ENCODE results near the gene NFIL3.
"Not testable (repeated sequence)": the region's sequence is repeated elsewhere in the genome, so short reads cannot be mapped to it uniquely, and the experiment has no call there.

DNA sequence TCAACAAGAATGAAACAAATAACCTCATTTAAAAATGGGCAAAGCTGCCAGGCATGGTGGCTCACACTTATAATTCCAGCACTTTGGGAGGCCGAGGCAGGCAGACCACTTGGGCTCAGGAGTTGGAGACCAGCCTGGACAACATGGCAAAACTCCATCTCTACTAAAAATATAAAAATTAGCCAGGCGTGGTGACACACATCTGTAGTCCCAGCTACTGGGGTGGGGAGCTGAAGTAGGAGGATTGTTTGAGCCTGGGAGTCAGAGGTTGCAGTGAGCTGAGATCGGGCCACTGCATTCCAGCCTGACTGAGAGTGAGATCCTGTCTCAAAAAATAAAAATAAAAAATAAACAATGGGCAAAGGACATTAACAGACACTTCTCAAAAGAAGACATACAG is 53.6 kb downstream of the NFIL3 start:
- TF ChIP-seq, protein P1, sequence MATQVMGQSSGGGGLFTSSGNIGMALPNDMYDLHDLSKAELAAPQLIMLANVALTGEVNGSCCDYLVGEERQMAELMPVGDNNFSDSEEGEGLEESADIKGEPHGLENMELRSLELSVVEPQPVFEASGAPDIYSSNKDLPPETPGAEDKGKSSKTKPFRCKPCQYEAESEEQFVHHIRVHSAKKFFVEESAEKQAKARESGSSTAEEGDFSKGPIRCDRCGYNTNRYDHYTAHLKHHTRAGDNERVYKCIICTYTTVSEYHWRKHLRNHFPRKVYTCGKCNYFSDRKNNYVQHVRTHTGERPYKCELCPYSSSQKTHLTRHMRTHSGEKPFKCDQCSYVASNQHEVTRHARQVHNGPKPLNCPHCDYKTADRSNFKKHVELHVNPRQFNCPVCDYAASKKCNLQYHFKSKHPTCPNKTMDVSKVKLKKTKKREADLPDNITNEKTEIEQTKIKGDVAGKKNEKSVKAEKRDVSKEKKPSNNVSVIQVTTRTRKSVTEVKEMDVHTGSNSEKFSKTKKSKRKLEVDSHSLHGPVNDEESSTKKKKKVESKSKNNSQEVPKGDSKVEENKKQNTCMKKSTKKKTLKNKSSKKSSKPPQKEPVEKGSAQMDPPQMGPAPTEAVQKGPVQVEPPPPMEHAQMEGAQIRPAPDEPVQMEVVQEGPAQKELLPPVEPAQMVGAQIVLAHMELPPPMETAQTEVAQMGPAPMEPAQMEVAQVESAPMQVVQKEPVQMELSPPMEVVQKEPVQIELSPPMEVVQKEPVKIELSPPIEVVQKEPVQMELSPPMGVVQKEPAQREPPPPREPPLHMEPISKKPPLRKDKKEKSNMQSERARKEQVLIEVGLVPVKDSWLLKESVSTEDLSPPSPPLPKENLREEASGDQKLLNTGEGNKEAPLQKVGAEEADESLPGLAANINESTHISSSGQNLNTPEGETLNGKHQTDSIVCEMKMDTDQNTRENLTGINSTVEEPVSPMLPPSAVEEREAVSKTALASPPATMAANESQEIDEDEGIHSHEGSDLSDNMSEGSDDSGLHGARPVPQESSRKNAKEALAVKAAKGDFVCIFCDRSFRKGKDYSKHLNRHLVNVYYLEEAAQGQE (IDR thresholded peaks at IDR 0.05; ENCODE audit: unreplicated experiment), result not testable (repeated sequence)
- TF ChIP-seq, protein P2, sequence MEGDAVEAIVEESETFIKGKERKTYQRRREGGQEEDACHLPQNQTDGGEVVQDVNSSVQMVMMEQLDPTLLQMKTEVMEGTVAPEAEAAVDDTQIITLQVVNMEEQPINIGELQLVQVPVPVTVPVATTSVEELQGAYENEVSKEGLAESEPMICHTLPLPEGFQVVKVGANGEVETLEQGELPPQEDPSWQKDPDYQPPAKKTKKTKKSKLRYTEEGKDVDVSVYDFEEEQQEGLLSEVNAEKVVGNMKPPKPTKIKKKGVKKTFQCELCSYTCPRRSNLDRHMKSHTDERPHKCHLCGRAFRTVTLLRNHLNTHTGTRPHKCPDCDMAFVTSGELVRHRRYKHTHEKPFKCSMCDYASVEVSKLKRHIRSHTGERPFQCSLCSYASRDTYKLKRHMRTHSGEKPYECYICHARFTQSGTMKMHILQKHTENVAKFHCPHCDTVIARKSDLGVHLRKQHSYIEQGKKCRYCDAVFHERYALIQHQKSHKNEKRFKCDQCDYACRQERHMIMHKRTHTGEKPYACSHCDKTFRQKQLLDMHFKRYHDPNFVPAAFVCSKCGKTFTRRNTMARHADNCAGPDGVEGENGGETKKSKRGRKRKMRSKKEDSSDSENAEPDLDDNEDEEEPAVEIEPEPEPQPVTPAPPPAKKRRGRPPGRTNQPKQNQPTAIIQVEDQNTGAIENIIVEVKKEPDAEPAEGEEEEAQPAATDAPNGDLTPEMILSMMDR (conservative IDR thresholded peaks at IDR 0.05; ENCODE audit: low read depth in 2 of 2), result not testable (repeated sequence)
- not testable (repeated sequence) for TF ChIP-seq POLR2AphosphoS5 (IDR thresholded peaks at IDR 0.05; ENCODE audit: low read depth)

Data from GM23338 (cell line).